GM18498 (cell line): ENCODE data around the gene KIT.
"Not testable (repeated sequence)": the region's sequence is repeated elsewhere in the genome, so short reads cannot be mapped to it uniquely, and the experiment has no call there.

Source experiments
- ATAC-seq: cut with Tn5 transposase; IDR thresholded peaks from one replicate; pipeline ENCODE4 v1.9.1; 2021; ENCODE audit warnings: mild to moderate bottlenecking, moderate library complexity; ENCODE audit not compliant: unreplicated experiment

The KIT gene

DNA sequence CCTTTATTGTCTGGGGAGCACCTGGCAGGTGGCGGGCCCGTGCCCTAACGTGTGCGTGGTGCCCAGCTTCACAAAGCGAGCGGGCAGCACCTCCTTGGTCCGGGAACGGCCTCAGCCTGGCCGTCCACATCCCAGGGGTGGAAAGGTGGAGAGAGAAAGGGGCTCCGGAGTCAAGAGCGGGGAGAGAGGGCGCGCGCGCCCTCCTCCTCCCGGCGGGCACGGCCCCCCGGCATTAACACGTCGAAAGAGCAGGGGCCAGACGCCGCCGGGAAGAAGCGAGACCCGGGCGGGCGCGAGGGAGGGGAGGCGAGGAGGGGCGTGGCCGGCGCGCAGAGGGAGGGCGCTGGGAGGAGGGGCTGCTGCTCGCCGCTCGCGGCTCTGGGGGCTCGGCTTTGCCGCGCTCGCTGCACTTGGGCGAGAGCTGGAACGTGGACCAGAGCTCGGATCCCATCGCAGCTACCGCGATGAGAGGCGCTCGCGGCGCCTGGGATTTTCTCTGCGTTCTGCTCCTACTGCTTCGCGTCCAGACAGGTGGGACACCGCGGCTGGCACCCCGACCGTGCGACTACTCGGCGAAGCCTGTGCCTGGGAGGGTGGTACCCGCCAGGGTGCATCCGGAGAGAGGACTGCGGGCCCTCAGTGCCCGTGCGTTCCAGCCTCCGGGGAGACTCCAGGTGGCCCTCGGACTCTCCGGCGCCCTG, at the start of gene KIT:
Gene KIT (plus strand): TSS at position 407 of the 701 bp plus-strand sequence. CDS start 58 bp downstream, at position 465.
- ATAC-seq: no peak

DNA sequence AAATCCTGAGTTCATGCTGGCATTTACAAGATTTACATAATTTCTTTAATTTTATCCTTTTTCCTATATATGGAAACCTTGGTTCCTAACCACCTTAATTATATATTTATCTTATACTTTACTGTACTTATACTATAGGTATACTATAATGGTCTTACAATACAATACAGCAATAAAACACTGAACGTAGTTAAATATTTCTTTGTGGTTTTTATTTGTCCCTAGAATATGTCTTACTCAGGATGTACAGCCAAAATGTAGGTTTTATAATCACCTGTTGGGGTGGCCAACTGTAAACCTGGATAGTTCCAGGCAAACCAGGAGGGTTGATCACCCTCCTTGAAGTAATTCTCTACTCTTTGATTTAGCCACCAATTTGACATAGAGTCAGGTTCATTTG, 48.4 kb upstream of the KIT start:
- ATAC-seq: no peak

DNA sequence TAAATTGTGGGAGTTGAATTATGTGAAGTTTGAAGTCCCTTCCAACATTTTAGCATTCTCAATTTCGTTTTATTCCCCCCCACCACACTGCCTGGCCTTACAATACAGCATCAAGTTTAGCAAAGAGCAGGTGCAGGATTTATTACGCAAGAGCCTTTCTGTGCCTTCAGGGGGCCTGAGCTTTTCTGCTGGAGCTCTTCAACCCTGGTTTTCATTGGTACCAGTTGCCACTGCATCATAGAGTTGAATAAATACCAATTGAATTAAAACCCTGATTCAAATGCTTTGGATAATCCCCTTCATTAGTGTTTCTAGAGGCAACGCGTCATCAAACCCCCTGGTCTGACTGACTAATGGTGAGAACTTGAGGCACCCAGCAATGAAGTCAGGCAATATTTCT, 43.6 kb upstream of the KIT start:
- no peak for ATAC-seq

DNA sequence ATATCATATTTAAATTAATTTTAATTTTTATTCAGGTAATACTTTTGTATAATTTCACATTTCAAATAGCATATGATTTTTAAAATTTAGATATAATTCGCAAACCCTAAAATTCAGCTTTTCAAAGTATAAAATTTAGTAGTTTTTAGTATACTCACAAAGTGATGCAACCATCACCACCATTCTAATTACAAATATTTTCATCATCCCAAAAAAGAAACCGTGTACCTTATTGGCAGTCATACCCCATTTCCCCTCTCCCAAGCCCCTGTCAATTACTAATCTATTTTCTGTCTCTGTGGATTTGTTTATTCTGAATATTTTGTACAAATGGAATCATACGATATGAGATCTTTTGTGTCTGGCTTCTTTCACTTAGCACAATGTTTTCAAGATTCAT, 37.0 kb upstream of the KIT start:
- no peak for ATAC-seq

DNA sequence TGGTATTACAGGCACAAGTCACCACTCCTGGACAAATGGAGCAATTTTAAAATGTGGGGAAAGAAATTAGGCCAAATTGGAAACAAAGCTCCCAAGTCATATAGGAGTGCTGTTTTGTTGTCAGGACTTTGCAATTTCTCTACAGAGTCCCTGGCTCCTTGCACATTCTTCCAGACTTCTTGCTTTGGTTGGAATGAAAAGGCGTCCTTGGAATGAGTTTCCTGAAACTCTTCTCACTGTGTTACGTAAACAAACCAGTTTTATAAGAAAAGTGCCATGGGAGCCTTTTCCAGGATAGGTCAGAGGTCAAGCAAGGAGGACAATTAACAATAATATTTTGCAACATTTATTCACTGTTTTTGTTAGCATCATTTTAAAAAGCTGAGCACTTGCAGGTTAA, 32.4 kb upstream of the KIT start:
- no peak for ATAC-seq

DNA sequence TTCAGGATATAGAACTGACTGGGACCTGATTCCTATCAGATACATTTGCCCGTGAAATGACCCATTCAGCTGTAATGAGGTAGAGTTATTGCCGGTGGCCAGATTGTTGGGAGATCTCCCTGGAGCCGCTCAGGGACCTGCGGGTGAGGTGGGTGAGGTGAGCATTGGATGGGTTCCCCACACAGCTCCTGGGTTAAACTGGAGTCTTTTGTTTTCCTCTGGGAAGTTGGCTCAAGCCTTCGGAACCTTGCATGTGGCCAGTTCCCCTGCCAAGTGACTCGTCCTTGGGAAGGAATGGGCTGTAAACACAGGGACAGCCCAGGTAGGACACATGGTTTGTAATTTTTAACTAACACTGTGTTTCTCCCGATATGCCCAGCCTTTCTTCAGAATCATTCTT, 31.6 kb upstream of the KIT start:
- no peak for ATAC-seq

DNA sequence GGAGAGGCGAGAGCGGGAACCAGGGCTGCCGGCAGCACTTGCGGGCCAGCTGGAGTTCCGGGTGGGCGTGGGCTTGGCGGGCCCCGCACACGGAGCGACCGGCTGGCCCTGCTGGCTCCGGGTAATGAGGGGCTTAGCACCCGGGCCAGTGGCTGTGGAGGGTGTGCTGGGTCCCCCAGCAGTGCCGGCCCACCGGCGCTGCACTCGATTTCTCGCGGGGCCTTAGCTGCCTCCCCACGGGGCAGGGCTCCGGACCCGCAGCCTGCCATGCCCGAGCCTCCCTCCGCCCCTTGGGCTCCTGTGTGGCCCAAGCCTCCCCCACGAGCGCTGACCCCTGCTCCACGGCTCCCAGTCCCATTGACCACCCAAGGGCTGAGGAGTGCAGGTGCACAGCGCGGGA, 25.2 kb upstream of the KIT start:
- ATAC-seq: no peak

DNA sequence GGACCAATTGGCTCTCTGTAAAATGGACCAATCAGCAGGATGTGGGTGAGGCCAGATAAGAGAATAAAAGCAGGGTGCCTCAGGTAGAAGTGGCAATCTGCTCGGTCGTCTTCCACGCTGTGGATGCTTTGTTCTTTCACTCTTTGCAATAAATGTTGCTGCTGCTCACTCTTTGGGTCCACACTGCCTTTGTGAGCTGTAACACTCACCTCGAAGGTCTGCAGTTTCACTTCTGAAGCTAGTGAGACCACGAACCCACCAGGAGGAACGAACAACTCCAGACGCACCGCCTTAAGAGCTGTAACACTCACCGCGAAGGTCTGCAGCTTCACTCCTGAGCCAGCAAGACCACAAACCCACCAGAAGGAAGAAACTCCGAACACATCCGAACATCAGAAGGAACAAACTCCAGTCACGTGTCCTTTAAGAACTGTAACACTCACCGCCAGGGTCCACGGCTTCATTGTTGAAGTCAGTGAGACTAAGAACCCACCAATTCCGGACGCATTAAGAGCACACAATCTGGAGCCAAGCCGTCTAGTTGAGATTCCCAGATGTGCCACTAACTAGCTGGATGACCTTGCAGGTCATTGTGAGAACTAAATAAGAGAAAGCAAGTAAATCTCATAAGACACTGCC, 24.5 kb upstream of the KIT start:
- ATAC-seq: not testable (repeated sequence)

DNA sequence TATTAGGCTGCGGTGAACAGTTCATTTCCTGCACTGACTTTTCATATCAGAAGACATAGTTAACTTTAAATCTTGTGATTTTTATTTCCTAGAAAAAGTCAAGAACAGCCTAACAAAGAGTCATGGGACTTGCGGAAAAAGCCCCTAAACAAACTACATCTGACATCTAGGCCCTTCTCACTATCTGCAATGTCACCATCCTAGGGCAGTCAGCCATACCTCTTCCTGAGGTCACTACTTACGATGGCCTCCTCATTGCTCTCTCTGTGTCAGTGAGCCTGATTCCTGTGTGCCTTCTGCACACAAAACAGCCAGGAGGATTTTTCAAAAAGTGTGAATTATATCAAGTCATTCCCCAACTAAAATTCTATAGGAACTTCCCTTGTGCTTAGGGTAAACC, 22.4 kb upstream of the KIT start:
- ATAC-seq: no peak

DNA sequence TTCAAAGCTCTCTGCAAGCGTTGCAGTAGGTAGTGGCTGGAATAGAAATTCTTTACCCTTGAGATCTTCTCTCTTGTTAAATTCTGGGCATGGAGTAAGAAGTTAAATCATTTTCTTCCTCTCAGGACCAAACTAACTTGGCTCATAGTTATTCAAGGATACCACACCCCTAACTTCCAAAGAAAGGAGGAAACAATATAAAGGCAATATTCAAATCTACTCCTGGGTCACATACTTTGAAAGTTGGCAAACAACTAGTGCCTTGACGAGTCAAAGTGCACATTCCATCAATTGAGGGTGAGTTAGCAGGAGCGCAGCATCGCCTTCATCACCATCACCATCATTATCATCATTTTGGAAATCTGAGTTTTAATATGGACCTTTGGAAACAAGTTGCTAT, 20.4 kb upstream of the KIT start:
- ATAC-seq: no peak

DNA sequence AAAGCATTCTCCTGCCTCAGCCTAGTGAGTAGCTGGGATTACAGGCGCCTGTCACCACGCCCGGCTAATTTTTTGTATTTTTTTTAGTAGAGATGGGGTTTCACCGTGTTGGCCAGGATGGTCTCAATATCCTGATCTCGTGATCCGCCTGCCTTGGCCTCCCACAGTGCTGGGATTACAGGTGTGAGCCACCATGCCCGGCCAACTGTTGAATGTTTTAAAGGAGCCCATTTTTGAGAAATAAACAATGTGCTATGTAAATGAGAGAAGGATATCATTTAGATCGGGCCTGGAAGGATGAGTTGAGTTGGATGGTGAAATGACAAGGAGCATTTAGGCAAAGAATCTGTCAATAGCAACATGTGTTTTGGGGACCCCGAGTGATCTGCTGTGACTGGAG, 16.7 kb upstream of the KIT start:
- ATAC-seq: not testable (repeated sequence)

DNA sequence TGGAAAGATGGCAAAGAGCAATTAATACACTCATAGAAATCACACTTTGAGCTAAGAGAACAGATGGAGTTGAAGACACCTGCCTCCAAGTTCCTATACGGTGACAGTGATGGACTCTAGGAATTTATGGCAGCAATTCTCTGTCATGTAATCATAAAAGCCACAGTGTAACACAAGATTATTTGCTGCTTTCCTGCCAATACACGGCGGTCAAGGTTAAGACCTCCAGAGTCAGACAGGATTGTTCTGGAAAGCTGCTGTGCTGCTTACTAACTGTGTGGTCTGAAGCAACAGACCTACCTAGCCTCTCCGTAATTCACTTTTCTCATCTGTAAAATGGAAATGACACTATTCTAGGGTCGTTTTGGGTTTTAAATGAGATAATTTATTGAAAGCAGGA, 14.6 kb upstream of the KIT start:
- ATAC-seq: no peak

DNA sequence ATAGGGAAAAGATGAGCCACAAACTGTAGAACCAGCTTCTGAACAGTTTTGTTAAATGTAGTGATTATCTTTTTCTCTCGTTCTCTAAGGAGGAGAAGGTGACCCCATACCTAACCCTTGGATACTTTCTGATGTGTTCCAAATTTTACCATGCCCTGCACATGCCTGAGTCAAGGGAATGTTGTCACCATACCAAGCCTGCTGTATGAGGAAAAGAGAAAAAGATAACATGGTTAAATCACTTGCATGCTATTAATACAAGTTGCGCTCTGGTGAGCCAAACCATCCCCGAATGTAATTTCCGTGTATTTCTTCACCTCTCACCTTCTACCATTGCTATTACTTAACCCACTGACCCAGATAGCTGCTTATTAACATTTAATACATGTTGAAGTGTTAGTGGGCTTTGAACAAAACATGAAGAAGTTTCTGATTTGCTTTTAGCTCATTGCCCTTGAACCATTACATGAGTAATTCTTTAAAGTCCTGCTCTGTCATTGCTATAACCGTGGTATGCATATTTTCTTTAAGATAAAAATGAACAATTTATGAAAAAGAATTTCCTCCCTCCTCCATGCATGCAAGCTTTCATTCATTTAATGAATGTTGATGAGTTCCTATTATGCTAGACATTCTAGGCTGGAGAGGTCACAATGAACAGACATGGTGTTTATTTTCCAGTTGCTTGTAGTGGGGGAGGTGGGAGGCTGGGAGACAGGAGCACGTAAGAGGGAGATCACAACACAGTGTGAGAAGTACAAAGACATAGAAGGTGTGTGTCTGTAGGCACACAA, 13.6 kb upstream of the KIT start:
- ATAC-seq: no peak

DNA sequence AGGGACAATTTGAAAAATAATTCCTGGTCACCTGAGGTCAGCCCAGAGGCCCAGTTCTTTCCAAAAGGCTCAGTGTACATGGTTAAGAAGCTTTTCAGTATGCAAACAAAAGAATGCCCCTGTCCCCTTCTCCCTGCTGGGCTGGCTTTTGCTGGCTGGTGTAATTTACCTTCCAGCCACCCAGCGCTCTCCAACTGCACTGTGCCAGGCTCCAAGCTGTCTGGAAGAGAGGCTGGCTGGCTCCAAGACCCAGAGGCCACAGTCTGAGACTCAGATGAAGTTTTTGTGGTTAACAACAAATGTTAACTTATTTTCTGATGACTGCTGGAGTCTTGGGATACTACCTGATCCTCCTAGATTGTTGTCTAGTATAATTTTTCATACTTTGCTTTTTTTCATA, 11.9 kb upstream of the KIT start:
- no peak for ATAC-seq

DNA sequence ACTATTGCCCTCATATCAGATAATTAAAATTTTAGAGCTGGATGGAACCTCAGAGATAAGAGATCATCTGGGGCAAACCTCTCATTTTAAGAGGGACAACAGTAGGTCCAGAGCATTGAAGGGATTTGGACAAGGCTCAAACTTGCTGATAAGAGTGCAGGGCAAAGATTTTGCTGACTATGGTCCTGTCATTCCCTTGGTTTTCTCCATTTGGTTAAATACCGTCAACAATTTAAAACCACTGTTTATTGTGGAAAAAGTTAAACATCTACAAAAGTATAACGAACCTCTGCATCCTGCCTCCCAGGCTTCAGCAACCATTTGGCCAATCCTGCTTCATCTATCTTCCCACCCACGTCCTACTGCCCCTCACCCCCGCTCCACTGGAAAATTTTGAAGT, 10.7 kb upstream of the KIT start:
- no peak for ATAC-seq

DNA sequence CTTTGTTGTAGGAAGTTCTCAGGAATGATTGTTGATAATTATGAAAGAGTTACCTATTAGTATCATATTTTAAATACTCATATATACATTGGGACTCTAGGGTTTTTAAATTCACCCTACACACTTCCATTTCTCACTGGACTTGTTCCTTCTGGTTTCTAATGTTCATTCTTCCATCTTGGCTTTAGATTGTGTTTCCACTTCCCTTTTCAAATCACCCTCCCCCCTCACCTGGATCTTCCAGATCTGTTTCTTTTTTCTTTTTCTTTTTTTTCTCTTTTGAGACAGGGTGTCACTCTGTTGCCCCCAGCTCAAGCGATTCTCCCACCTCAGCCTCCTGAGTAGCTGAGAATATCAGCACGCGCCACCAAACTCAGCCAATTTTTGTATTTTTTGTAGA, 6.7 kb upstream of the KIT start:
- no peak for ATAC-seq

DNA sequence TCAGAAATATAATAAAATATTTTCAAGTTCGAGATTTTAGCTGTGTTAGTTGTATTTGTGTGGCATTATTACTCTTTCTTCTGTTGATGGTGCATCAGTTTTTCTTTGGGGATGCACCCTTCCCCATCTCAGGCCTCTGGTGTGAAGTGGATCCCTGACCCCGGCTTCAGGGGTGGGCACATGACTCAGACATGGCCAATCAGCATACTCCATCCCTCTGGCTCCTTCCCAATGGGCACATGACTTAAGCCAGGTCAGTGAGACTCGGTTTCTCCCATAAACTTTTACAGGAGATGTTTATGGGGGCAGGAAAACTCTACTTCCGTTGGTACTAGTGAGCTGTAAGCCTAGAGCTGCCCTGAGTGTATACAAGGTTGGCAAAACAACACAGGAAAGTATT, 3.0 kb upstream of the KIT start:
- ATAC-seq: no peak

DNA sequence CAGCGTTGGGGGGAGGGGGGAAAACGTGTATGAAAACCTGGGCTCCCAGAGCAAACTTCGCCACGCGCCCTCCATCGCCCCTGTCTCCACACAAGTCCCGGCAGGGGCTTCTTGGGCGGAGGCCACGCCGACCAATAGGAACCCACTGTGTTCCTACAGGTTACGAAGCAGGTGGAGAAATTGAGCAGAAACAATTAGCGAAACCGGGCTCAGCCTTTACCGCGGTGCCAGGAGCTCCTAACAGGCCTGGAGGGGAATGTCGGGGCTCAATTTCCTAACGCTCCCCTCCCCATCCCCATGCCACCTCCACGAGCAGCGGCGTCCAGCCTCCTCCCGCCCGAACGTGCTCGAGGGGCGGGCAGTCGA, 589 bp upstream of the KIT start:
- ATAC-seq: no peak

DNA sequence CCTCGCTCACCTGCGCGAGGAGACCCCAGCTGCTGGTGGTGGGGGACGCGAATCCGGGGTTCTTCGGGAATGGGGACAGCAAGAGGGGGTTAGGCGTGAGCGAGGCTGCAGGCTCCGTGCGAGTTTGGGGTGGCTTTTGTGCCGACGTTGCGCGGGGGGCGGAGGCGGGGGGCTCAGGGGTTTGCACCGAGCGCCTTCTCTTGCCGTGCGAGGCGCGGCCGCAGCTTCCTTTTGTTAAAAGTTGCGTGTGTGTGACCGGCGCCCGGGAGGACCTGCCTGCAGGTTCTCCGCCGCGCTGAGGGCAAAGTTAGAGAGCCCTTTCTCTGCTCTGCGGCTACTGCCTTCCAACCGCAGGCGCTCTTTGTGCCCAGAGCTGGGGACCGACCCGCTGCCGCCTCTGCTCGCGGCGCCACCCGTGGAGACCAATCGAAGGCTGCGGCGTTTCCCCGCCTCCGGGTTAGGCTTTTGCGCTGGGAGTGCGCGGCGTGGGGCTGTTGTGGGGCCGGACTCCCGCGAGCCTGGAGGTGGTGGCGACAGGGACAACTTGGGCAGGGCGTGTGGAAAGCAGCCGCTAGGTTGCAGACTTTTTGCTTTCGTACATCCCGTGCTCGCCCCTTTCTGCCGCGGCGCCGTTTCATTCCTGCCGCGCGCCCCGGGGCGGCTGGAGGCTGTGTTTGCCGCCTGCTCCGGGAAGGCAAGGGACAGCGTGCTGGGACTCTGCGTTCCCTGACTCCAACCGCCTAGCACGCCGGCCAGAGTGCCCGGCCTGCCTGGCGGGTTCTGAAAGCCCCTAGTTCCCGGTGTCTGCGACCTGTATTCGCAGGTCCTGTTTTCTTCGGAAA, 716 bp downstream of the KIT start:
- peak; percentile 64 for ATAC-seq

DNA sequence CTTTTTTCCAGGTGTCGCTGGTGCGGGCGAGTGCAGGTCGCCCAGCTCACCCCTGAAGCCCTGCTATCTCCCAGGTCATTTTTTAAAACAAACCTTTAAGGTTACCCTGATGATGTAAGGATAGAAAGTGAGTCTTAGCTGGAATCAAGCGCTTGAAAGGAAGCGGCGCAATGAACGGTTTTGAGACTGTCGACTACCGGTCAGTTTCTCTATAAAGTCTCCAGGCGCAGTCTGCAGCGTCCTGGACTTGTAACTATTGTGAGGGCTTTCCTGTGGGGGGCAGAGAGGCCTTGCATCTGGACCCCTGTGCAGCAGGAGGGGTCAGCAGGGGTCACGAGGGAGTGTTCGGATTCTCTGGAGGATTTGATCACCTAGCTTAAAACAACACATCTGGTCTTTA, 1.6 kb downstream of the KIT start:
- no peak for ATAC-seq
